Testis (tissue), 2 donors: Measurements from ENCODE around the gene IPMK.

ENCODE experiments used
- CTCF ChIP-seq, 3 experiments: fragments of 450-650 bp in 2 of 3; fragments of 200-600 bp in 1 of 3; sonication (generic) in 1 of 3; IDR thresholded peaks; one replicate each; pipeline ENCODE4 v1.5.1; 2016 to 2019; ENCODE audit warnings: antibody characterized with exemption in 3 of 3, mild to moderate bottlenecking in 2 of 3, moderate library complexity in 1 of 3
- POLR2A ChIP-seq: fragments of 450-650 bp; IDR thresholded peaks from one replicate; pipeline ENCODE4 v1.6.1; 2017; ENCODE audit warnings: antibody characterized with exemption, mild to moderate bottlenecking, moderate library complexity

- no peak for TF ChIP-seq CTCF (IDR thresholded peaks at IDR 0.05)
- TF ChIP-seq POLR2A = no peak
Observed at GRCh38 chr10:58278274-58278961, 10.7 kb upstream of the IPMK start.
